K562 (cell line): Measurements from ENCODE around the gene MEFV. TPM values are rescaled to one million over a fixed set of nuclear protein-coding genes. Genes with fewer than 3 reads are reported as not detected.

Experiments
- ARID2 ChIP-seq: fragments of 450-650 bp; IDR thresholded peaks from 2 replicates; pipeline ENCODE4 v1.6.1; 2017; ENCODE audit warnings: antibody characterized with exemption, mild to moderate bottlenecking
- DNMT1 ChIP-seq: fragments of 450-650 bp; IDR thresholded peaks from 2 replicates; pipeline ENCODE4 v1.6.1; 2016; ENCODE audit warnings: antibody characterized with exemption, mild to moderate bottlenecking
- EP300 ChIP-seq: IDR thresholded peaks from 2 replicates; pipeline ENCODE4 v1.6.1; 2012; ENCODE audit warnings: low read length, improper control_type of control experiment
- ETS2 ChIP-seq: IDR thresholded peaks from 2 replicates; pipeline ENCODE4 v1.6.1; 2016; ENCODE audit warnings: borderline replicate concordance, missing genetic modification characterization, mild to moderate bottlenecking, moderate library complexity, missing compliant biosample characterization; ENCODE audit not compliant: poor library complexity, severe bottlenecking
- GTF3C2 ChIP-seq: IDR thresholded peaks from 3 replicates; pipeline ENCODE4 v1.6.1; 2011; ENCODE audit warnings: borderline replicate concordance, mild to moderate bottlenecking, moderate library complexity; ENCODE audit not compliant: insufficient read length; ENCODE audit errors: extremely low read depth
- HES1 ChIP-seq: fragments of 450-650 bp; IDR thresholded peaks from 2 replicates; pipeline ENCODE4 v1.6.1; 2016; ENCODE audit warnings: low read depth, mild to moderate bottlenecking, moderate library complexity
- HNRNPLL ChIP-seq: fragments of 200-400 bp; formaldehyde crosslinking; IDR thresholded peaks from 2 replicates; pipeline ENCODE4 v1.6.1; 2017; ENCODE audit warnings: low read length, low read depth, mild to moderate bottlenecking; ENCODE audit not compliant: poor library complexity, severe bottlenecking
- LEF1 ChIP-seq: fragments of 450-650 bp; IDR thresholded peaks from 2 replicates; pipeline ENCODE4 v1.6.1; 2016; ENCODE audit warnings: mild to moderate bottlenecking
- NFXL1 ChIP-seq: fragments of 450-650 bp; formaldehyde crosslinking; IDR thresholded peaks from 2 replicates; pipeline ENCODE4 v1.4.0; 2021; ENCODE audit warnings: mild to moderate bottlenecking
- NR1H2 ChIP-seq: sonication (generic); formaldehyde crosslinking; IDR thresholded peaks from 2 replicates; pipeline ENCODE4 v1.4.0; 2020; ENCODE audit warnings: mild to moderate bottlenecking, missing genetic modification reagents
- NUFIP1 ChIP-seq: fragments of 450-650 bp; IDR thresholded peaks from 2 replicates; pipeline ENCODE4 v1.6.1; 2018; ENCODE audit not compliant: partially characterized antibody
- PHF20 ChIP-seq: fragments of 450-650 bp; IDR thresholded peaks from 2 replicates; pipeline ENCODE4 v1.6.1; 2018; ENCODE audit not compliant: partially characterized antibody
- PTTG1 ChIP-seq: fragments of 450-650 bp; IDR thresholded peaks from 2 replicates; pipeline ENCODE4 v1.6.1; 2016; ENCODE audit warnings: low read depth, mild to moderate bottlenecking, missing genetic modification characterization, missing compliant biosample characterization
- SPI1 ChIP-seq: IDR thresholded peaks from 2 replicates; pipeline ENCODE4 v1.6.1; 2011; ENCODE audit warnings: low read depth, low read length, control low read depth, borderline replicate concordance
- TAF1 ChIP-seq: IDR thresholded peaks from 2 replicates; pipeline ENCODE4 v1.6.1; 2011; ENCODE audit warnings: mild to moderate bottlenecking, low read length, moderate library complexity; ENCODE audit not compliant: insufficient read depth, control insufficient read depth, severe bottlenecking; ENCODE audit errors: extremely low read depth
- TAL1 ChIP-seq: fragments of 450-650 bp; IDR thresholded peaks from 2 replicates; pipeline ENCODE4 v1.6.1; 2016; ENCODE audit warnings: mild to moderate bottlenecking
- ZBTB11 ChIP-seq, 3 experiments: fragments of 200-800 bp in 1 of 3; fragments of 250-450 bp in 1 of 3; fragments of 450-650 bp in 1 of 3; sonication (Bioruptor Pico) in 1 of 3; sonication (Bioruptor generic) in 1 of 3; formaldehyde crosslinking in 1 of 3; IDR thresholded peaks; 2 replicates each; pipeline versions ENCODE4 v1.6.1 to v1.8.0; 2016 to 2022; ENCODE audit warnings: mild to moderate bottlenecking in 2 of 3, missing genetic modification characterization in 2 of 3, missing compliant biosample characterization in 1 of 3, moderate library complexity in 1 of 3
- ZBTB17 ChIP-seq: fragments of 450-650 bp; formaldehyde crosslinking; IDR thresholded peaks from 2 replicates; pipeline ENCODE4 v1.4.0; 2020; ENCODE audit warnings: mild to moderate bottlenecking
- ZEB2 ChIP-seq: fragments of 450-650 bp; IDR thresholded peaks from 2 replicates; pipeline ENCODE4 v1.6.1; 2016
- ZKSCAN1 ChIP-seq: fragments of 150-350 bp; IDR thresholded peaks from 2 replicates; pipeline ENCODE4 v1.6.1; 2016; ENCODE audit warnings: low read depth, low read length
- ZNF143 ChIP-seq: sonication (generic); formaldehyde crosslinking; IDR thresholded peaks from 2 replicates; pipeline ENCODE4 v1.9.0; 2022; ENCODE audit warnings: mild to moderate bottlenecking, missing genetic modification reagents
- ZSCAN32 ChIP-seq: fragments of 450-650 bp; formaldehyde crosslinking; IDR thresholded peaks from 2 replicates; pipeline ENCODE4 v1.4.0; 2020; ENCODE audit warnings: mild to moderate bottlenecking, moderate library complexity
- polyA plus RNA-seq, 8 experiments: library from polyadenylated mRNA; depleted of rRNA in 4 of 8; stranded (reverse) in 5 of 8; unstranded in 3 of 8; fragments of >200 nt; fragmentation: Nextera tagmentation in 2 of 8; fragmentation: Illumina TruSeq in 1 of 8; extraction: Ambion mirVana in 2 of 8; extraction: Trizol in 1 of 8; gene quantifications; 2 replicates each; pipeline versions ENCODE4 v1.2.1 to v1.2.3, GENCODE V29; 2011 to 2014; ENCODE audit warnings: inconsistent platforms in 1 of 8, missing spikeins in 1 of 8
- total RNA-seq, 7 experiments: library from RNA; depleted of rRNA in 6 of 7; stranded (reverse); fragments of >200 nt in 6 of 7; fragmentation: Illumina TruSeq in 2 of 7; extraction: Trizol in 2 of 7; gene quantifications; 2 replicates each; pipeline versions ENCODE4 v1.2.1 to v1.2.3, GENCODE V29; 2011 to 2021; ENCODE audit warnings: low replicate concordance in 1 of 7

The MEFV gene
- total and polyA plus RNA-seq, 9 of the 15 experiments (the other 6 are each of a cell fraction or from before 2014, with no cell fraction given): 0.14 TPM; not detected in 8

GRCh38 chr16:3282730-3283542, 26.5 kb upstream of the MEFV start, which contains the start of gene ZNF263 (continued):
- peak in 1 of 3 experiments; percentile 75; a peak in 2 of 6 replicates for TF ChIP-seq ZBTB11 (CRISPR knock-in tag; IDR thresholded peaks at IDR 0.05)
- no peak for TF ChIP-seq ZEB2
- no peak for TF ChIP-seq SPI1
- peak; percentile 92 for TF ChIP-seq ZNF143 (CRISPR knock-in tag)
- TF ChIP-seq HNRNPLL: no peak
- no peak; the same call in 1 of the 2 replicates for TF ChIP-seq EP300
- peak; percentile 95 for TF ChIP-seq ZKSCAN1
- no peak for TF ChIP-seq NFXL1 (CRISPR knock-in tag)
- no peak for TF ChIP-seq NUFIP1
- peak; percentile 95 for TF ChIP-seq PHF20
- no peak for TF ChIP-seq GTF3C2
- TF ChIP-seq NR1H2 (CRISPR knock-in tag): 0 out of 2 replicates have a peak, but pooled peaks have one; percentile 22
- TF ChIP-seq ARID2: no peak
- no peak for TF ChIP-seq DNMT1
- peak; percentile 86; the same call in 1 of the 2 replicates for TF ChIP-seq LEF1
- TF ChIP-seq TAF1: peak; percentile 63
- peak; percentile 69; the same call in 1 of the 2 replicates for TF ChIP-seq ZBTB17 (CRISPR knock-in tag)
- no peak for TF ChIP-seq ZSCAN32 (CRISPR knock-in tag)
- no peak for TF ChIP-seq ETS2
- TF ChIP-seq HES1: no peak
- TF ChIP-seq PTTG1: no peak
- TF ChIP-seq TAL1: 0 out of 2 replicates have a peak, but pooled peaks have one; percentile 5
